ENCODE measurements around the gene GALNTL6.
A peak's percentile ranks its signal among the peaks of the same experiment; 100 is the strongest.

The GALNTL6 gene

DNA sequence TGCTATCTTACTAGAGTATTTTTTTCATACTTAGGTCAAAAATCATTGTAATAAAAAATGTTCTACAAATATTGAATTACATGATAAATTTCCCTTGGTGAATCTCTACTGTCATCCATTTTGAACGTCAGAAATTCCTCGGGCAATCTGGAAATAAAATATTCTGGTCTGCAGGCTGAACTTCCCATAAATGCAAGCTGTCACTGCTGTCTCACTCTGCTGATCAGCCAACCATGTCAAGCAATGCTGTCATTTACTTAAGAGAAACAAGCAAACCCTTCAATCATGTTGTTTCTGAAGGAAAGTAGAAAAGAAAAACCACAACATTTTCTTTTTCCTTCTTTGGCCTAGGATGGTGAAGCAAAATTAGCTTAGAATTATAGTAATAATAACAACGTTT is 841.3 kb downstream of the GALNTL6 start:
- DNase-seq (ENCODE audit: low read depth): no peak
- TF ChIP-seq CTCF (conservative IDR thresholded peaks at IDR 0.05; ENCODE audit: low read depth, low read length): no peak
- no peak overlapping the region for H3K4me3 ChIP-seq (ENCODE audit: low read depth, low read length)

GRCh38 chr4:172656055-172656454 is 842.9 kb downstream of the GALNTL6 start:
- TF ChIP-seq CTCF (conservative IDR thresholded peaks at IDR 0.05; ENCODE audit: low read depth, low read length): no peak
- H3K4me3 ChIP-seq (ENCODE audit: low read depth, low read length): no peak overlapping the region
- DNase-seq (ENCODE audit: low read depth): no peak

DNA sequence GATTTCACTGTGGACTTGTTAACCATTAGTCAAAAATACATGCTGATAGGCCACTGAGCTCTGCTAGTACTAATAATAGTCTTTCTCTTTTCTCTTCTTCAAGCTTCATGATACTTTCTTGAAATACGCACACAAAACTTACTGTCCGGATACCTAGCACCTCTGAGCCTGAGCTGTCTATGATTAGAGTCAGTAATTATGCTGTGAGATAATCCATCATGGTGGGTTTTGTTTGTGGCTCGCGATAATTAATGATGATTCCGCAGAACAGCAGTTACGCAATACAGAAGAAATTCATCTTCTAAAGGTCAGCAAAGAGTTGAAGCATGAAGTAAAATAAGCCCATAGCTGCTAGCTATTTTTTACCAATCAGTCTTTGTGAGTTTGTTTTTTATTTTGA is 843.9 kb downstream of the GALNTL6 start:
- no peak for DNase-seq (ENCODE audit: low read depth)
- no peak for TF ChIP-seq CTCF (conservative IDR thresholded peaks at IDR 0.05; ENCODE audit: low read depth, low read length)
- H3K4me3 ChIP-seq (ENCODE audit: low read depth, low read length): no peak overlapping the region

DNA sequence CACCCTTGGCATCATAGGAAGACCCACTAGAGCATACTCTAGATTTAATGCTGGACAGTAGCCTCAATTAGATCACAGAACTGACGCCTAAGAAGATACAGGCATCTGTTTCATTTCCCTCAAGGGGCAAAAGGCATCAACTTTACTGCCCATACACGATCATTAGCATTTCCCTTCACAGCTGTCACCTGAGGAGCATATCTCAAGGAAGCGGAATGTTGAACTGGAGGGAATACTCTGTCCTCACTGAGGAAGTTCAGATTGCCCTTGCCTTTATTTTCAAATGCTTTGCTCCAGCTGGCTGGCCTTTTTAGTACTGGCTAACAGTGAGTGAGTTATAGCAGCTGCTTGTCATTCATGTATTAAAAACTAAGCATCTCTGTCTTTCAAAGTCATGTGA is 847.0 kb downstream of the GALNTL6 start:
- no peak for TF ChIP-seq CTCF (conservative IDR thresholded peaks at IDR 0.05; ENCODE audit: low read depth, low read length)
- H3K4me3 ChIP-seq (ENCODE audit: low read depth, low read length): no peak overlapping the region
- no peak for DNase-seq (ENCODE audit: low read depth)

DNA sequence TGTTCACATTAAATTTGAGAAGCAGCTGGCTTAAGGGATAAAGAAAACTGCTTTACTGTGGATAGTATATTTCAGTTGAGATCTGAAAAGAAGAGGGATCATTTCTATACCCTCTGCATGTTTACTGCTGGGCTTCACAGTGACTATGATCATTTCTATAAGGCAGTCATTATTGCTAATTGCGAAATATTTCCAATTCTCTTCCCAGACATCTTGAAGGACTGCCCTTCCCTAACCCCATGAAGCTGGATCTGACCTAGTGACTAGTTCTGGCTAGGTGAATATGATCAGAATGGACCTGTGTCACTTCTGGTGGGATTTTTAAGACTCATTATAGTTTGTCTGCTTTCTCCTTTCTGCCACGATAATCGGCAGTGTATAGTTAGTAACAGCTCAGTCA is 848.9 kb downstream of the GALNTL6 start:
- no peak for TF ChIP-seq CTCF (conservative IDR thresholded peaks at IDR 0.05; ENCODE audit: low read depth, low read length)
- DNase-seq (ENCODE audit: low read depth): no peak
- no peak overlapping the region for H3K4me3 ChIP-seq (ENCODE audit: low read depth, low read length)

DNA sequence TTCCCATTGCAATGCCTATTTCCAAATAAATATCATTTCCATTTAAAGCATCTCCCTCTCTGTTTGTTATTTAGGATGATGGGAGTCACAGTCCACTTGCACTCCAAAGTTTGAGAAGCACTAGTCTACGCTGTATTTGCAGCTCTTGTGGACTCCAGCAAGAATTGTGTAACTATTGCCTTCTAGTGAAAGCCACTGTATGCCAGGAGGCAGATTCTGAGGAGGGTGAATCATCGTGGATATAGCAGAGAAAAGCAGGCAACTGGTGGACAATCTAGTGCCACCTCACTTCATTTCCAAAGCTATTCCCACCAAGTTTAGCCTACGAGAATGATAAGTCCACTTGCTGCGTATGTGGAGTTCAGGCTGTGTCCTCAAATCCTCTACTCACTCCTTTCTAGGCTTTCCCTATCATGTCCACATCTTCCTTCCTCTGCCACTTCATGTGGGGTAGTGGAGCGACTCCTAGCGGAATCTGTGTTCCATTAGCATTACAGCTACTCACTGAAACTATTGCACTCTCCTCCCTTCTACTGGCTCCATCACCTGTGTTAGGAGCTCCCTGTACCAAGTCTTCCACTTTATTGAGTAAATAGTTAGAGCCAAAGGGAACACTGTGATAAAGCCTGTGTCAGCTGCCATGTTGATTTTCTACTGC is 853.6 kb downstream of the GALNTL6 start:
- no peak for TF ChIP-seq CTCF (conservative IDR thresholded peaks at IDR 0.05; ENCODE audit: low read depth, low read length)
- no peak overlapping the region for H3K4me3 ChIP-seq (ENCODE audit: low read depth, low read length)
- peak; percentile 34 for DNase-seq (ENCODE audit: low read depth)

DNA sequence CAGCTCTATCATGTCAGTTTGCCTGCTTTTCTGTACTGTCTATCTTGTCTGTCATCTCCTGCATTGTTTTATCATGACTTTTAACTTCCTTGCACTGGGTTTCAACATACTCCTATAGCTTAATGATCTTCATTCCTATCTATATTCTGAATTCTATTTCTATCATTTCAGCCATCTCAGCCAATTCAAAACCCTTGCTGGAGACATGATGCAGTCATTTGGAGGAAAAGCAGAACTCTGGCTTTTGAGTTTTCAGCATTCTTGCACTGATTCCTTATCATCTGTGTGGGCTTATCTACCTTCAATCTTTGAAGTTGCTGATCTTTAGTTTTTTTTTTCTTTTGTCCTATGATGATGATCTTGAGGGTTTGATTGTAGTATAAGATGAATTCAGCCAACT is 861.6 kb downstream of the GALNTL6 start:
- DNase-seq (ENCODE audit: low read depth): no peak
- H3K4me3 ChIP-seq (ENCODE audit: low read depth, low read length): no peak overlapping the region
- TF ChIP-seq CTCF (conservative IDR thresholded peaks at IDR 0.05; ENCODE audit: low read depth, low read length): no peak
